ENCODE results near the gene FGF1.
A peak's percentile ranks its signal among the peaks of the same experiment; 100 is the strongest.

Gene FGF1

DNA sequence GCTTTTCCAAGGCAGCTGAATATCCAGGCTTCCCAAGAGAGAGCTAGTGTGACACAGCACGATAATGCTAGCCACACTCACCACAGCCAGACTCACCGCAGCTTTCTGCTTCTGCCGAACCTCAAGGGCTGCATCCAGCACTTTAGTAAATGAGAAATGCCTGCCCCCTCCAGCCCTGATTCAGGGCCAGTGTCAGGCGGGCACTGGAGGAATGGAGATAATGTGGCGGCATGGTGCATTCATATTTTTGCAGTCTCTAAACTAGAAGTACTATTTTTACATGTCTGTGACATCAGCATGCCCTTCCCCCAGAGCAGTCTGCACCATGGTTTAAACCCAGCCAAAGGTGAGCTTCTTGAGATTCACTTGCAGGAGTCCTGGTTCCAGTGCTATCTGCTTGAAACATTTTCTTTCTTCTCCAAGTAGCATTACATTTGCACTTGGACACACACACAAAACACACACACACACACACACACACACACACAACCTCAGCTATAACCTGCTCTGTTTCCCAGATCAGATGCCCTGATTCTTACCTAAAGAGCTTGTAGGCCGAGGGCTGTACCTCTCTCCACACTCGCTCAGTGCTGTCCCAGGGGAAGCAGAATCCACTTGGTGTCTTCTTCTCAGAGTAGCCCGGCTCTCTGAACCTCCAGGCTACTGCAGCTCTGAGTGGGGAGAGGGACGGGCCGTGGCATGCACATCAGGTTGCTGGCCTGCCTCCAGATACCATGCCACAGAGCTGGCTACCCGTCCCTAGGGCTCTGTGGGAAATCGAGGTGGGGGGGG is at the start of gene FGF1:
TSS of gene FGF1 (minus strand) at position 673 of the 792 bp plus-strand sequence. CDS start 71,963 bp downstream, outside the sequence.
- no peak for DNase-seq (ENCODE audit: low read depth in 2 of 2)

DNA sequence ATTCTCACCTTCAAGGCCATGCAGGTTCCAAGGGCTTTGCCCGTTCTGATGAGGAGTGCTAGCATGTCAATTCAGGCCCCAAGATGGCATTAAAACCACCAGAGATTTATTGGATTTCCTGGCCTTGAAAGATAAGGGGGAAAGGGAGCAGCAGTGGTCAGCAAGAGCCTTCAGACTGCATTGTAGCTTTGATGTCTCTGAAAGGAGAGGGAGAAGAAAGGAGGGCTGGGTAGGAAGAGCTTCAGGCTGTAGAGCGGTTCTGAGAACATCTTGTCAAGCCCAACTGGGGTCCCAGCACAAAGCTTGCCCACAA is 41.8 kb upstream of the FGF1 start:
- no peak for DNase-seq (ENCODE audit: low read depth in 2 of 2)

DNA sequence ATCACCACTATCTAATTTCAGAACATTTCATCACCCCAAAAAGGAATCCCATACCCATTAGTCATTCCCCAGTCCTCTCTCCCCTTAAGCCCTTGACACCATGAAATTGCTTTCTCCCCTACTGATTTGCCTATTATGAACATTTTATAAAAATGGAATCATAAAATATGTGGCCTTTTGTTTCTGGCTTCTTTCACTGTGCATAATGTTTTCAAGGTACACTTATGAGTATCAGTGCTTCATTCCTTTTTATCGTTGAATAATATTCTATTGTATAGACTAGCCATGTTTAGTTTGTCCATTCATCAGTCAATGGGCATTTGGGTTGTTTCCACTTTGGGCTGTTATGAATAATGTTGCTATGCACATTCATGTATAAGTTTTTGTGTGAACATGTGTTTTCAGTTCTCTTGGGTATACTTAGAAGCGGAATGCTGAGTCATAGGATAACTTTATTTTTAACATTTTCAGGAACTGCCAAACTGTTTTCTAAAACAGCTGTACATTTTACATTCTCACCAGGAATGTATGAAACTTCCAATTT is 40.4 kb upstream of the FGF1 start:
- DNase-seq (ENCODE audit: low read depth in 2 of 2): no peak

DNA sequence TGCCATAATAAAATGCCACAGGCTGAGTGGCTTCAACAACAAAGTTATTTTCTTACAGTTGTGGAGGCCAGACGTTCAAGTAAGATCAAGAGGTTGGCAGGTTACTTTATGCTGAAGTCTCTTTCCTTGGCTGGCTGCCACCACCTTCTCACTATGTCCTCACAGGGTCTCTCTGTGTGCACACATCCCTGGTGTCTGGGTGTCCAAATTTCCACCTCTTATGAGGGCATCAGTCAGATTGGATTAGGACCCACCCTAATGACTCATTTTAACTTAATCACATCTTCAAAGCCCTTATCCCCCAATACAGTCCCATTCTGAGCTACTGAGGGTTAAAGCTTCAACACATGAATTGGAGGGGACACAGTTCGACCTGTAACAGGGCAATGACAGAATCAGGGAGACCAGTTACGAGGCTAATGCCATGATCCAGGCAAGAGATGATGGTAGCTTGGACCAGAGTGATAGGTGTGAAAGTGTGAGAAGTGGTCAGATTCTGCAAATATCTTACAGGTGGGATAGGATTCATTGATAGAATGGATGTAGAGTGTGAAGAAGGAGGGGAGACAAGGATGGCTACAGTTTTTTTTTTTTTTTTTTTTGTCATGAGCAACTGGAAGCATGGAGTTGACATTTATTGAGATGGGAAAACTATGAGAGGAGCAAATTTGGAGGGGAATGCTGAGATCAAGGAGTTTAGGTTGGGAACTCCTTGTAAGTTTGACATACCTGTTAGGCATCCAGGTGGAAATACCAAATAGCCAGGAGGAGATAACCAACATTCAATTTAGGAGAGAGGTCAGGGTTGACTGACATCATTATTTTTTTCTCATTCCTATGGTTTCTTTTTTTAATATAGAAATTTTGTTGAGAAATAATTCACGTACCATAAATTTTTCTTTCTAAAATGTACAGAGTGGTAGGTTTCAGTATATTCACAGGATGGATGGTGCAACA is 39.6 kb upstream of the FGF1 start:
- DNase-seq (ENCODE audit: low read depth in 2 of 2): no peak

DNA sequence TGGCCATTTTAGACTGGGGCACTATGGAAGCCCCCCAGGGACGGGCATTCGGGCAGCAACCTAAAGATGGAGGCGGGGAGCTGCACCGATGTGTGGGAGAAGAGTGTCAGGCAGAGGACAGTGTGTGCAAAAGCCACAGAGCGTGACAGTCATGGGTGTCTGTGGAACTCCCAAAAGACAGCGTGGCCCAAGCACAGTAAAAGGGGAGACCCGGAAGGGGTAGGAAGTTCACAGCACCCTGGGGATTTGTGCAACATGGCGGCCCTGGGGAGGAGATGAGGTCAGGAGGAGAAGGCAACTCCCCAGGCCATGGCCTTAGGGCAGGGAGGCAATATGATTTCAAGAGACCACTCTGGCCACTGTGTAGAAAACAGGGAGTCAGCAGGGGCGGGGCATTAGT is 38.9 kb upstream of the FGF1 start:
- DNase-seq (ENCODE audit: low read depth in 2 of 2): no peak

DNA sequence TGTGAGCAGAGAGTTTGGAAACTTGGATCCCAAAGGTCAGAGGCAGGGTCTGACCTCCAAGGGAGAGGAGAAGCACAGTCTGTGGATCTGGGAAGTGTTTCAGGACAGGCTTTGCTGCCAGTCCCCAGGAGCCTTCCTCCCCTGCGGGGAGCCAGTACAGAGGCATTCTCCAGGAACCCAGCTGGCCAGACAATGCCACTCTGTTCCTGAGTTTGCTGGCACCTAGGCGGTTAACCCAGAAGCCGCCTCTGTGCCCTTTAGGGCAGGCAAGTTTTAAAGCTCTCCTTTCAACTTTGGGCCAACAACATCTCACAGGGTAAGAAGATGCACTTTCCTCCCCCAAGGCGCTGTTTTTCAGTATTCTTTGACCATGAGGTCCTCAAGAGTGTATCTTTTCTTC is 37.0 kb upstream of the FGF1 start:
- no peak for DNase-seq (ENCODE audit: low read depth in 2 of 2)

DNA sequence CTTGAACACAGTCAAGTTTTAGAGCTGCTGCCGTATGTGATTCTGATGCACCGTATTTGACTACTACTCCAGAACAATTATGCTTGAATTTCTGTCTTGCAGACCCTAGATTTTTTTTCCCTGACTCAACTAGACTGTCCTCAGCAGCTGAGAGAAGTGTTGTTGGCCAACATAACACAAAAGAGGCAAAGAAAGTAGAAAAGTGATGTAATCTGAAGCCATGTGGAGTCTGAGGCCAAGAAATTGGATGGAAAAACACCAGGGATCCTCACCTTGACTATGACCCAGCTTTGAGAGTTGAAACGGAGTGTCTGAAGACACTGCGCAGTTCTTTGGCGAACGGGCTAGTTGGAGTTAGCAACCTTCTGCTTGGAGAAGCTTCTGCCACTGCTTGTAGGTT is 36.3 kb upstream of the FGF1 start:
- DNase-seq (ENCODE audit: low read depth in 2 of 2): no peak

DNA sequence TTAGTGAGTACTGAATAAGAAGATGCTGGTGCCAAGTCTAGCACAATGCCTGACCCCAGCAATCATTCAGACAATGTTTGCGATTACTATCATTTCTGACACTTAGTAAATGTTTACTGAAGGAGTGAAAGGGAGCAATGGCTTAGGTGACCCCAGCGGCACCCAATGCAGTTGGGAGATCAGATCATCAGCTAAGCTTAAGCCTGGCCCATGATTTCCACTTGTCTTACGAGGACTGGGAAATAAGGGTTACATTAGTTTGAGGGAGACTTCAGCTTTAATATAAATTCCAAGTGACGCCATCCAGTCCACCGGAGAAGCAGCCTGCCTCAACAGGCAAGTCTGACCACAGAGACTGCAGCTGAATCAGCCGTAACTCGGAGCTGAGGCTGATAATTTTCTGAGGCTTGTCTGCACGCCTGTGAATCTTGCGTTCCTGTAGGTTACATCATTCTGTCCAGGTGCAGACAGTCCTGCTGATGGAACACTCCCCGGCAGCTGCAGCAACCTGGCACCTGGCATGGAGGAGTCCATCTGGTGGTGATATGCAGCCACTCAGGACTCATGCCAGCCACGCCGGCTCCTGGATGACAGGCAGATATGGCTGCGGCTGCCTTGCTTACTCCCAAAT is 34.9 kb upstream of the FGF1 start:
- no peak for DNase-seq (ENCODE audit: low read depth in 2 of 2)

DNA sequence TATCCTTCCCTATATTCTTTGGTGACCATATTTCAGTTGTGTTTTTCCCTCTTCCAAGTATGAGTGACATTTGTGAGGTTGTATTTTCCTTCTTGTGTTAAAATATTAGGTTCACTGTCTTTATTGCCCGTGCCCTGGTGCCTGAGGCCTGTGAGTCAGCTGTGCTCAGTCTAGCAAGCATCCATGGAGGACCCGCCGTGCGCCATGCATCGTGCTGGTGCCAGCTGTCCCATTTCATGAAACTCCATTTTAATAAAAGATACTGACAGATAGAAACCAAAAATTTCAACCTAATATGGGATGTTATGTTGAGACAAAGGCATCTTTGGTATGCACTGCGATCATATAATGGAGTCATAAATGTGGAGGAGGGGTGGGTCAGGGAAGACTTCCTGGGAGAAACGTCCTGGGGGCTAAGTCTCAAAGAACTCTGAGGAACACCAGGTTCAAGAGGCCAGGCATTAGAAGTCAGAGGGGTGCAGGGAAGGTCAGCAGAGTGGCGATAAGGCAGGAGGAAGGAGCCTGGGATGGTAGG is 34.0 kb upstream of the FGF1 start:
- no peak for DNase-seq (ENCODE audit: low read depth in 2 of 2)

DNA sequence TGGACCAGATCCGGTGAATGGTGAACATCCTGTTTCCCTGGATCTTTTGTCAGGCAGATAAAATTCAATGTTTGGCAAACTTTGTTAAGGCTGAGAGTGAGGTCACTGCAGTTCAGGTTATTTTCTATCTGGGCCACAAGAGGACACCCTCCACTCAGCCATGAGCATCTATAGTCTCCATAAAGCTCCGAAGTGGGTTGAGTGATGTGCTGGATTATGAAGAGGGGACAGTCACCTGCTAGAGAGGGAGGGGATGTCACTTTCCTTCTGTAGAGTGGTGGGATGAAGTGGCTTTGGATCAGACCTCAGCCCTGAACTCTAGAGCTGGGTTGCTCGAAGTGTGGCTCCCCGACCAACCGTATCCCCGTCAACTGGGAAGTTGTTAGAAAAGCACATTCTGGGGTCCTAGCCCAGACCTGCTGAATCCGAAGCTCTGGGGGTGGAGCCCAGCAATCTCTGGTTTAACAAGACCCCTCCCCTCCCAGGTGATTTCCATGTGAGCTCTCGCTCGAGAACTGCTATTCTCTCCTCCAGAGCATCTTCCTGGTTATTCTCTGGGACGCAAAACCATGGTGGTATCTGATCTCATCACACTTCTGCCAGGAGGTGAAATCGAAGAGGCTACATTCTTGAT is 31.8 kb upstream of the FGF1 start:
- no peak for DNase-seq (ENCODE audit: low read depth in 2 of 2)

DNA sequence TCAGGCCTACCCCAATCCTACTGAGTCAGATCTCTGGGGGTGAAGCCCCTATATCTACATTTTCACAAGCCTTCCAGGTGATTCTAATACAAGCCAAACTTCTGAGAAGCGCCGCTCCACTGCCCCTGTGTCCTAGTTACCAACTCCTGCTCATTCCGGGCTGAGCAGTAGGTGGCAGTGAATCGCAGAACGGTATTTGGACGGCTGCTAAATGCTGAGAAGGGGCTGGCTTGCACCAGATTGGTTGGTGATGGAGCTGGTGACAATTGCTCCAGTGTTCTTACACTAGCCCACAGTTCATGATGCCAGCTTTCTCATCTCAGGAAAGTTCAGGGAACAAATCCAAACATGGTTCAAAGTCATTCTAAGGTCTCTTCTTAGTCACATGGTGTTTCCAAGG is 31.1 kb upstream of the FGF1 start:
- peak in 1 of 2 experiments; percentile 22 for DNase-seq (ENCODE audit: low read depth in 2 of 2)

DNA sequence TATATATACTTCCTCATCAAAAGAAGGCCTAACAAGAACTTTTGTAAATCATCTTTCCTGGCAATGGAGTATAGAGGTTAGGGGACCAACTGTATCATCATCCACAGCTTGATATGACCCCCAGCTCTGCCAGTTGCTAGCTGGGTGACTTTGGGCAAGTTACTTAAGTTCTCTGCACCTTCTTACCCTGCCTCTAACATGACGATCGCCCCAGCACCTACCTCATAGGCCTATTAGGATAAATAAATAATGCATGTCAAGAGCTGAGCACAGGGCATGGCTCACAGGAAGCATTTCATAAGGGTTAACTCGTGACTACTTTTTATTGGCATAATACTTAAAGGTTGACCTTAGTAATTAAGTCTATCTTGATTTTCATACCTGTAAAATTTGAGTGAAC is 29.4 kb upstream of the FGF1 start:
- no peak for DNase-seq (ENCODE audit: low read depth in 2 of 2)

DNA sequence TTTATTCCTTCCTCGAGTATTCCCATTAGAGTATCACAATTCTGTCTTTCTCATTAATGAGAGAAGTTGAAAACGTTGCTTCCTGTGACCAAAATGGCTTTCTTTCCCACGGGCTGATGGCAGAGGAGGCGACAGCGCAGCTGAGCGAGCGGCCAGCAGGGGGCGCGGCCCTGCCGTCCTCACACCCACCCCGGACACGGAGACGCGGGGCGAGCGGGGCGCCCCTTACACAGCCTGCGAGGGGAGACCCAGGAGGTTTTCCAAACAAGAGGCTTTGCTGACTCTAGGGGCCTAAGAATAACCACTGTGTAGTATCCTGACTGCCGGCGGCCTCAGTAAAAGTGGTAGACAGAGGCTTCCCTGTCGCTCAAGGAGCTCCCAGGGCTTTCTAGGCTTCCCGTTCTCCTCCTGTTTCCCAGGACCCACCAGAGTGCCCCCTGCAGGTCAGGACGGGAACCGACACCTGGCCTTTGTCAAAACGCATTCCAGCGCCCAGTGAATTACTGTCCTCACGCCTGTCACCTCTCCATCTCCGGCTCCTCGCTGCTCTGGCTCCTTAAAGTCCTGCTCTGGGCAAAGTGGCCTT is 27.3 kb upstream of the FGF1 start:
- peak; percentile 71 to 84 for DNase-seq (ENCODE audit: low read depth in 2 of 2)

DNA sequence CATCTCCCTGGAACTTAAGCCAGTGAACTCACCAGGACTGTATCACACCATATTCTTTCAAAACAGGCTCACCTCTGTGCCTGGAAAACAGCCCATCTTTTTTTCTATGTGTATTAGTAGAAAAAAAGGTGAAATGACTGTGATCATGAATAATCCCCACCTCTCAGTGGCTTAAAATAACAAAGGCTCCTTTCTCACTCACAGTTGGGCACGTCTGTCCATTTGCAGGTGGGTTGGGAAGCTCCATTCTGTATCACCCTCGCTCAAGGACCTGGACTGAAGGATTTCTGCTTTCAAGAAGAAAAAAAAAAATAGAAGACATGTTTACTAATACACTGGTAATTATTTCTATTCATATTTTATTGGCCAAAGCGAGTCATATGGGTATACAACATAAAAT is 17.3 kb upstream of the FGF1 start:
- no peak for DNase-seq (ENCODE audit: low read depth in 2 of 2)

DNA sequence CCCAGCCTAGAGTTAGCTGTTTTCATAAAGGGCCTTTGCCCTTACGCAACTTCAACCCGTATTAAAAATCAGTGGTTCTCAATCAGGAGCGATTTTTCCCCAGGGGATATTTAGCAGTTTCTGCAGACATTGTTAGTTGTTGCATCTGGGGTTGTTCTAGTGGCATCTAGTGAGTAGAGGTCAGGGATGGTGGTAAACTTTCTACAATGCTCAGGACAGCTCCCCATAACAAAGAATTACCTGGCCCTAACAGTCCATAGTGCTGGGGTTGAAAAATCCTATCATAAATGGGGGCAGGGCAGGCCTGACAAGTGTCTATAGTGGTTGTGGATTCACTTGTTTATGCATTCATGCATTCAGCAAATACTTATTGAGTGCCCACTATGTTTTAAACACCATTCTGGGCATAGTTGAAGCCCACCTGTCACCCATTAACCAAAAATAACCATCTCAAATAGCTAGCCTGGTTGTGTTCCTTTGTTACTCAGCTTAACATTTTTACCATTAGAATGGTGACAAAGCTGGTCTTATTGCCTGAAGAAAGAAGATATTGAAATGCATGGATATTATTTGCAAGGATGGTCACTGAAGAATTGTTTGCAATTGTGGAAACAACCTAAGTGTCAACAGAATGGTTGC is 15.9 kb upstream of the FGF1 start:
- no peak for DNase-seq (ENCODE audit: low read depth in 2 of 2)

DNA sequence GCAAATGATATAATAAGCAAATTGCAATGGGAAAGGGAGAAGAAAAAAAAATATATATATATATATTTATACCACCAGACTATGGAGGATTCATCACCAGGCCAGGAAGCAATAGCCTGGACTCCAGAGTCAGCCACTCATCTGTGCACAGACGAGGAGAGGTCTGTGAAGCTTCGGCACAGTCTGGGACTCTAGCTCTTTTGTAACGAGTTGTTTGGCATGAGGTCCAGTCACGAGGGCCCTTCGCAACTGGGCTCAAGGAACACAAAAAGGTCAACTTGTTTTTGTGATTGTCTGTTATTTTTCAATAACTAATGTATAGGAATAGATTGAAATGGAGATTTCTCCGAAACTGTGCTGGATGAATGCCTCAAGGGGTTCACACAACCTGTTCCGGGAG is 14.7 kb upstream of the FGF1 start:
- DNase-seq (ENCODE audit: low read depth in 2 of 2): no peak

DNA sequence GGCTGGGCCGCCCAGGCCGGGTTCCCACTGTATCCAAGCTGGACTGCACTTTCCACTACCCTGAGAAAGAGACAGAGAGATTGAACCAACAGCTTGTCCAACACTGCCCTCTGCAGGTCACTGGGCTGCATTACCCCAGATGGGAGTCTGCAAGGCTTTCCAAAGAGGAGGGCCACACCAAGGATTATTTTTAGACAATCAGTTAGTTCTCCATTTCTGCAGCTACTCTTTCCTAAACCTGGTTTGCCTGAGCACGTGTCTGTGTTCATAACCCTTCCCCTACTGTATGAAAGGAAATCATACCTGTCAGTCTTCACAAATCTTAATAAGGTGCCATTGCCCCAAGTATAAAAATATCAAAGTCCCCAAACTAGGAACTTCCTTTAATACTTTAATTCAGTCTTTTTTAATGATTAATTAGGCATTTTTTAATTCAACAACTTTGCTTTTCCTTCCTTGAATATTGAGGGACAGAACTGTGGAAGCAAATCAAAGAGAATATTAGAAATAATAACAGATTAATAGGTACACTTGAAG is 13.4 kb upstream of the FGF1 start:
- DNase-seq (ENCODE audit: low read depth in 2 of 2): peak; percentile 60 to 78

DNA sequence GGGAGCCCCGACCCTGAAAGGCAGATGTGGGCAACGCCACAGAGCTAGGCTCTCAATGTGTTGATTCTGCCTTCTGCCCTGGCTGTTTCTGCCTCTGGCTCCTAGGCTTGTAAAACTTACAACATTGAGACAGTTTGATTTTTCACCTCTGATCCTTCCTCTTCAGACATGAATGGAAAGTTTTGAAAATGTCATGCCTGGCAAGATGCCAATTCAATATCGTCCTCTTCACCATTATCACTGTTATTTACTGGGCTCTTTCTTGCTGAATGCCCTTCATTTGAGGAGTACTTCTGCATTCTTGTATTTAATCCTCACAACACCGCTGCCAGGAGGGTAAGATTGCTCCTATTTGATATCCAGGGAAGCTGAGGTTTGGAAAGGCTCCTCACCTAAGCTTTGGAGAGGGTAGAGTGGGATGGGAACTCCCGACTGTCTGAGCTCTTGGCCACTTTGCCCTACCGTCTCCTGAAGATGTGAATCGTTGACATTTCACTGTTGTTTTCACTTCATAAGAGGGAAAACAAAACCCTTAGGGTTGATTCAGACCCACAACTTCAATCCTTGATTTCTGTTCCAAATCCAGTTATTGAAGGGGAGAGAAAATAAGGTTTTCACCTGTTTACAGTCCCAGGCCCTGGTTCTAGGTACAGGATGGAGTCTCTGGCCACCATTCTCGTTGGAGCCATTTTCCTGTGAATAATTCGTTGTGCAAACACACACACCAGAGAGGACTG is 12.7 kb upstream of the FGF1 start:
- DNase-seq (ENCODE audit: low read depth in 2 of 2): no peak

DNA sequence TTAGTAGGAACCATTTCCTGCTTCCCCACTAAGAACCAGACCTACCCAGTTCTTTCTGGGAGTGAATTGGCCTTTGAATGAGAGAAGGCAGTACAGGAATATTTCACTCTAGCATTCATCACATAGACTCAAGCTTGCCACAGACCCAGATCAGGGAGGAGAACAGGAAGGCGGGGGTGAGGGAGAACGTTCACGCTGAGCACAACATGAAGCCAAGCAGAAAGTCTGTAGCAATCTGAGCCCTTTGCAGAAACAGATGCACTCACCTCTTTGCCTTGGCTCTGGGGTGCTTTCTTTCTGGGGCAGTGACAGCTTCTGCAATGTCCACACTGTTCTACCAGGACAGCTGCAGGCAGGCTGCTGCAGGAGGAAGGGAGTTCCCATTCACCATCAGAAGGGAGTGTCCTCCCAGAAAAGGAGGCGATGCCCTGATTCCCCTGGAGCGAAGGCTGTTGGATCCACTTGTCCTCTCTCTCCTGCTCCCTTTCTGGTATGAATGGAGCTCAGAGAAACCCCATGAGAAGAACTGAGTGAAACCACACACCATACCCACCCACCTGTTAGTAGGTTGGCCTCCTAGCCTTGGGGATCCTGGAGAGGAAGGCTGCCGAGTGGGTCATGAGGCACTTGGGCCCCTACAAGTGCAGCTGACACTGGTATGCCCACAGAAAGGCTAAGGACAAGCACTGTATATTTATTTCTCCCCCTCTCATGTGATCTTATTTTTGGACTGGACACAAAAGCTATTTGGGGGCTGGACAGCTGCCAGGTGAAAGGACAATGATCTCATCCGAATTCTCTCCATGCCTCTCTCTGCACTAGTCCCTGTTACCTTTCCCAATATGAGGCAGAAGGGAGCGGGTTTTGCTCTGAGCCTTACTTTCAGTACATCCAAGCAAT is 11.7 kb upstream of the FGF1 start:
- no peak for DNase-seq (ENCODE audit: low read depth in 2 of 2)

All from stimulated activated CD4-positive, alpha-beta T cell treated with anti-CD3 and anti-CD28 coated beads, Interleukin-12 subunit alpha, Interleukin-12 subunit beta, amount 100 ng/mL, for 24 hours (primary cell).